Neural cell (in vitro differentiated cells): ENCODE data around the gene ASIP.

Experiments used
- EP300 ChIP-seq: fragments of 450-650 bp; conservative IDR thresholded peaks from 2 replicates; pipeline ENCODE4 v1.6.1; 2014; ENCODE audit warnings: antibody characterized with exemption, mild to moderate bottlenecking, moderate library complexity; ENCODE audit not compliant: poor library complexity, severe bottlenecking
- TF ChIP-seq, protein P1 (sequence below): fragments of 450-650 bp; IDR thresholded peaks from 2 replicates; pipeline ENCODE4 v1.5.1; 2014; ENCODE audit warnings: antibody characterized with exemption, mild to moderate bottlenecking, moderate library complexity; ENCODE audit not compliant: poor library complexity, severe bottlenecking

- TF ChIP-seq EP300: no peak
- TF ChIP-seq, protein P1, sequence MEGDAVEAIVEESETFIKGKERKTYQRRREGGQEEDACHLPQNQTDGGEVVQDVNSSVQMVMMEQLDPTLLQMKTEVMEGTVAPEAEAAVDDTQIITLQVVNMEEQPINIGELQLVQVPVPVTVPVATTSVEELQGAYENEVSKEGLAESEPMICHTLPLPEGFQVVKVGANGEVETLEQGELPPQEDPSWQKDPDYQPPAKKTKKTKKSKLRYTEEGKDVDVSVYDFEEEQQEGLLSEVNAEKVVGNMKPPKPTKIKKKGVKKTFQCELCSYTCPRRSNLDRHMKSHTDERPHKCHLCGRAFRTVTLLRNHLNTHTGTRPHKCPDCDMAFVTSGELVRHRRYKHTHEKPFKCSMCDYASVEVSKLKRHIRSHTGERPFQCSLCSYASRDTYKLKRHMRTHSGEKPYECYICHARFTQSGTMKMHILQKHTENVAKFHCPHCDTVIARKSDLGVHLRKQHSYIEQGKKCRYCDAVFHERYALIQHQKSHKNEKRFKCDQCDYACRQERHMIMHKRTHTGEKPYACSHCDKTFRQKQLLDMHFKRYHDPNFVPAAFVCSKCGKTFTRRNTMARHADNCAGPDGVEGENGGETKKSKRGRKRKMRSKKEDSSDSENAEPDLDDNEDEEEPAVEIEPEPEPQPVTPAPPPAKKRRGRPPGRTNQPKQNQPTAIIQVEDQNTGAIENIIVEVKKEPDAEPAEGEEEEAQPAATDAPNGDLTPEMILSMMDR: no peak
These were observed 51.9 kb downstream of the ASIP start for GRCh38 chr20:34293119-34293518.
